HG03196 (cell line): ENCODE results near the gene PDE7B.

Experiments used
- ATAC-seq: cut with Tn5 transposase; IDR thresholded peaks from one replicate; pipeline ENCODE4 v1.9.1; 2021; ENCODE audit not compliant: unreplicated experiment

The PDE7B gene

GRCh38 chr6:136020691-136021090, 169.2 kb downstream of the PDE7B start:
- ATAC-seq, result no peak

GRCh38 chr6:136022224-136022874, 170.8 kb downstream of the PDE7B start:
- no peak for ATAC-seq

- no peak for ATAC-seq
These were observed 173.2 kb downstream of the PDE7B start for GRCh38 chr6:136024711-136025110.

GRCh38 chr6:136025736-136026135, 174.2 kb downstream of the PDE7B start:
- ATAC-seq, result no peak

- ATAC-seq, result no peak
These were observed 178.6 kb downstream of the PDE7B start for GRCh38 chr6:136030131-136030530.

GRCh38 chr6:136031982-136032381, 180.5 kb downstream of the PDE7B start:
- ATAC-seq, result no peak

GRCh38 chr6:136033416-136033815, 181.9 kb downstream of the PDE7B start:
- no peak for ATAC-seq

- no peak for ATAC-seq
These were observed 182.9 kb downstream of the PDE7B start for GRCh38 chr6:136034422-136034821.

- ATAC-seq, result no peak
These were observed 184.0 kb downstream of the PDE7B start for GRCh38 chr6:136035378-136036070.

GRCh38 chr6:136036071-136036380, 184.5 kb downstream of the PDE7B start:
- no peak for ATAC-seq

- no peak for ATAC-seq
These were observed 185.1 kb downstream of the PDE7B start for GRCh38 chr6:136036601-136037000.

GRCh38 chr6:136037242-136037875, 185.9 kb downstream of the PDE7B start:
- ATAC-seq, result no peak

- ATAC-seq, result no peak
These were observed 186.5 kb downstream of the PDE7B start for GRCh38 chr6:136037876-136038460.

- no peak for ATAC-seq
These were observed 187.0 kb downstream of the PDE7B start for GRCh38 chr6:136038531-136038930.

GRCh38 chr6:136039185-136039584, 187.7 kb downstream of the PDE7B start:
- ATAC-seq, result no peak

- ATAC-seq, result no peak
These were observed 199.0 kb downstream of the PDE7B start for GRCh38 chr6:136050475-136050874.

GRCh38 chr6:136051140-136051775, 199.8 kb downstream of the PDE7B start:
- no peak for ATAC-seq

- no peak for ATAC-seq
These were observed 200.5 kb downstream of the PDE7B start for GRCh38 chr6:136052031-136052430.

- ATAC-seq, result no peak
These were observed 207.4 kb downstream of the PDE7B start for GRCh38 chr6:136058852-136059251.

- ATAC-seq, result no peak
These were observed 207.8 kb downstream of the PDE7B start for GRCh38 chr6:136059308-136059707.

GRCh38 chr6:136060052-136060451, 208.6 kb downstream of the PDE7B start:
- ATAC-seq, result no peak

- no peak for ATAC-seq
These were observed 209.3 kb downstream of the PDE7B start for GRCh38 chr6:136060759-136061158.
